Vagina (tissue), 2 donors: ENCODE data around the gene KATNB1. TPM values are rescaled to one million over a fixed set of nuclear protein-coding genes. Genes with fewer than 3 reads are reported as not detected.

ENCODE experiments used
- DNase-seq, 2 donors: peaks; one replicate each; pipeline ENCODE4 v3.0.0-alpha.2; 2017; ENCODE audit errors: extremely low spot score in 2 of 2
- H3K27ac ChIP-seq: fragments of 200-600 bp; sonication (generic); one replicate; pipeline ENCODE4 v1.5.1; 2019
- H3K27me3 ChIP-seq: fragments of 200-600 bp; sonication (generic); one replicate; pipeline ENCODE4 v1.5.1; 2019
- H3K36me3 ChIP-seq, 2 donors: fragments of 200-600 bp; sonication (generic); one replicate each; pipeline ENCODE4 v1.5.1; 2017 to 2019
- H3K4me1 ChIP-seq: fragments of 200-600 bp; sonication (generic); one replicate; pipeline ENCODE4 v1.5.1; 2019
- H3K4me3 ChIP-seq, 2 donors: fragments of 200-600 bp; sonication (generic); 1 replicate in 1 of 2; 2 replicates in 1 of 2; pipeline ENCODE4 v1.5.1; 2016 to 2019
- H3K9me3 ChIP-seq: fragments of 200-600 bp; sonication (generic); one replicate; pipeline ENCODE4 v1.5.1; 2019
- CTCF ChIP-seq, 3 experiments: fragments of 450-650 bp in 2 of 3; fragments of 200-600 bp in 1 of 3; sonication (generic) in 1 of 3; IDR thresholded peaks; one replicate each; pipeline ENCODE4 v1.5.1; 2017 to 2019; ENCODE audit warnings: antibody characterized with exemption in 3 of 3, mild to moderate bottlenecking in 2 of 3, moderate library complexity in 2 of 3
- POLR2A ChIP-seq, 2 donors: fragments of 450-650 bp; IDR thresholded peaks; one replicate each; pipeline ENCODE4 v1.6.1; 2017; ENCODE audit warnings: antibody characterized with exemption in 2 of 2, mild to moderate bottlenecking in 2 of 2, moderate library complexity in 2 of 2
- POLR2AphosphoS5 ChIP-seq, 2 donors: sonication (generic); formaldehyde crosslinking; IDR thresholded peaks; one replicate each; pipeline ENCODE4 v1.9.0; 2017; ENCODE audit warnings: antibody characterized with exemption in 2 of 2, mild to moderate bottlenecking in 2 of 2, low read depth in 1 of 2; ENCODE audit not compliant: insufficient read depth in 1 of 2
- intact Hi-C: fragments of 100-400 bp; cut with DNase I; formaldehyde crosslinking; loops from one replicate; pipeline ENCODE4 v1.15.1; 2023
- total RNA-seq: library from RNA; depleted of rRNA; stranded (reverse); fragments of >200 nt; gene quantifications from one replicate; pipeline ENCODE4 v1.2.3, GENCODE V29; 2016

The KATNB1 gene
- total RNA-seq, 1 donor from 2014 or later, result 23.6 TPM

- Histone ChIP-seq H3K27me3 (no peaks in the 10 kb centered on the region), H3K27ac (no peak overlapping the region), H3K4me1 (no peaks in the 10 kb centered on the region), H3K4me3 (no peak overlapping the region), H3K36me3 (no peaks in the 10 kb centered on the region), H3K9me3 (no peaks in the 10 kb centered on the region)
- intact Hi-C loops, result no loop called here
- no peak for TF ChIP-seq POLR2AphosphoS5 (IDR thresholded peaks at IDR 0.05; ENCODE audit: insufficient read depth in 1 of 2, low read depth in 1 of 2)
- no peak for TF ChIP-seq POLR2A (IDR thresholded peaks at IDR 0.05)
- no peak for TF ChIP-seq CTCF (IDR thresholded peaks at IDR 0.05)
- no peak for DNase-seq
Measured at GRCh38 chr16:57725151-57725550, 10.4 kb upstream of the KATNB1 start.

GRCh38 chr16:57725554-57725953, 10.0 kb upstream of the KATNB1 start:
- no peak overlapping the region for H3K4me3 ChIP-seq
- H3K4me1 ChIP-seq, result no peaks in the 10 kb centered on the region
- intact Hi-C loops, result no loop called here
- TF ChIP-seq POLR2AphosphoS5 (IDR thresholded peaks at IDR 0.05; ENCODE audit: insufficient read depth in 1 of 2, low read depth in 1 of 2), result no peak
- no peak for TF ChIP-seq POLR2A (IDR thresholded peaks at IDR 0.05)
- no peak for TF ChIP-seq CTCF (IDR thresholded peaks at IDR 0.05)
- no peak for DNase-seq
- H3K36me3 ChIP-seq, result no peaks in the 10 kb centered on the region
- no peak overlapping the region for H3K27ac ChIP-seq
- no peaks in the 10 kb centered on the region for H3K27me3 ChIP-seq
- H3K9me3 ChIP-seq, result no peaks in the 10 kb centered on the region

GRCh38 chr16:57725976-57726375, 9.6 kb upstream of the KATNB1 start:
- no peak for DNase-seq
- no peaks in the 10 kb centered on the region for H3K27me3 ChIP-seq
- TF ChIP-seq POLR2AphosphoS5 (IDR thresholded peaks at IDR 0.05; ENCODE audit: insufficient read depth in 1 of 2, low read depth in 1 of 2) (no peak), CTCF (IDR thresholded peaks at IDR 0.05) (no peak), POLR2A (IDR thresholded peaks at IDR 0.05) (no peak)
- H3K4me1 ChIP-seq, result no peaks in the 10 kb centered on the region
- H3K36me3 ChIP-seq, result no peaks in the 10 kb centered on the region
- intact Hi-C loops, result no loop called here
- no peak overlapping the region for H3K27ac ChIP-seq
- no peak overlapping the region for H3K4me3 ChIP-seq
- H3K9me3 ChIP-seq, result no peaks in the 10 kb centered on the region

GRCh38 chr16:57726433-57726947, 9.1 kb upstream of the KATNB1 start:
- intact Hi-C loops, result no loop called here
- no peaks in the 10 kb centered on the region for H3K36me3 ChIP-seq
- no peak overlapping the region for H3K4me3 ChIP-seq
- H3K9me3 ChIP-seq, result no peaks in the 10 kb centered on the region
- no peak for DNase-seq
- H3K27me3 ChIP-seq, result no peaks in the 10 kb centered on the region
- H3K4me1 ChIP-seq, result no peaks in the 10 kb centered on the region
- TF ChIP-seq CTCF (IDR thresholded peaks at IDR 0.05) (no peak), POLR2AphosphoS5 (IDR thresholded peaks at IDR 0.05; ENCODE audit: insufficient read depth in 1 of 2, low read depth in 1 of 2) (no peak), POLR2A (IDR thresholded peaks at IDR 0.05) (no peak)
- no peak overlapping the region for H3K27ac ChIP-seq

- intact Hi-C loops, result no loop called here
Measured at GRCh38 chr16:57727610-57728009, 8.0 kb upstream of the KATNB1 start.

More at GRCh38 chr16:57727610-57728009, 8.0 kb upstream of the KATNB1 start:
- Histone ChIP-seq H3K36me3 (no peaks in the 10 kb centered on the region), H3K27ac (no peak overlapping the region), H3K4me1 (no peaks in the 10 kb centered on the region), H3K9me3 (no peaks in the 10 kb centered on the region), H3K4me3 (no peak overlapping the region), H3K27me3 (no peaks in the 10 kb centered on the region)
- TF ChIP-seq POLR2A (IDR thresholded peaks at IDR 0.05) (no peak), POLR2AphosphoS5 (IDR thresholded peaks at IDR 0.05; ENCODE audit: insufficient read depth in 1 of 2, low read depth in 1 of 2) (no peak), CTCF (IDR thresholded peaks at IDR 0.05) (no peak)
- no peak for DNase-seq
